ENCODE results near the gene BYSL. TPM values are rescaled to one million over a fixed set of nuclear protein-coding genes. Genes with fewer than 3 reads are reported as not detected.

The BYSL gene
- total and polyA plus RNA-seq, 2 experiments from 2014 or later, result 20.7 to 28.5 TPM

DNA sequence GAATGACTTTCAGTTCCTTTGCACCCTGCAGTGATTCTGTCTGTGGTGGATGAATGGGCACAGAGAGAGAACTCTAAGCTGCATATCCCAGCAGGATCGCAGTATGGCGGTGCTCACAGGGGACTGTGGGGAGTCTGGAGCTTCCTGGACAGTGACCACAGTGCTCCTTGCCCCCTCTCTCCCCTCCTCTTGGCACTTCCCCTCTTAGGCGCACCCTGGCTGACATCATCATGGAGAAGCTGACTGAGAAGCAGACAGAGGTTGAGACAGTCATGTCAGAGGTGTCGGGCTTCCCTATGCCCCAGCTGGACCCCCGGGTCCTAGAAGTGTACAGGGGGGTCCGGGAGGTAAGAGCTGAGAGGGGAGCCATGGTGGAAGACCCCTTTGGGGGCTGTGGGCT lies 8.6 kb downstream of the BYSL start:
- H3K9me3 ChIP-seq (ENCODE audit: low read depth), result no peaks in the 10 kb centered on the region
- H3K9me2 ChIP-seq (replicated peaks; ENCODE audit: insufficient read depth), result no peaks in the 10 kb centered on the region
- no peak overlapping the region for H2AFZ ChIP-seq
- no peaks in the 10 kb centered on the region for H4K20me1 ChIP-seq (ENCODE audit: insufficient read depth, poor library complexity, severe bottlenecking)
- no peak for TF ChIP-seq EZH2 (IDR thresholded peaks at IDR 0.05; ENCODE audit: borderline replicate concordance)
- no peak for TF ChIP-seq EZH2phosphoT487 (IDR thresholded peaks at IDR 0.05; ENCODE audit: low read depth, severe bottlenecking, unreplicated experiment)
- TF ChIP-seq, protein P1, sequence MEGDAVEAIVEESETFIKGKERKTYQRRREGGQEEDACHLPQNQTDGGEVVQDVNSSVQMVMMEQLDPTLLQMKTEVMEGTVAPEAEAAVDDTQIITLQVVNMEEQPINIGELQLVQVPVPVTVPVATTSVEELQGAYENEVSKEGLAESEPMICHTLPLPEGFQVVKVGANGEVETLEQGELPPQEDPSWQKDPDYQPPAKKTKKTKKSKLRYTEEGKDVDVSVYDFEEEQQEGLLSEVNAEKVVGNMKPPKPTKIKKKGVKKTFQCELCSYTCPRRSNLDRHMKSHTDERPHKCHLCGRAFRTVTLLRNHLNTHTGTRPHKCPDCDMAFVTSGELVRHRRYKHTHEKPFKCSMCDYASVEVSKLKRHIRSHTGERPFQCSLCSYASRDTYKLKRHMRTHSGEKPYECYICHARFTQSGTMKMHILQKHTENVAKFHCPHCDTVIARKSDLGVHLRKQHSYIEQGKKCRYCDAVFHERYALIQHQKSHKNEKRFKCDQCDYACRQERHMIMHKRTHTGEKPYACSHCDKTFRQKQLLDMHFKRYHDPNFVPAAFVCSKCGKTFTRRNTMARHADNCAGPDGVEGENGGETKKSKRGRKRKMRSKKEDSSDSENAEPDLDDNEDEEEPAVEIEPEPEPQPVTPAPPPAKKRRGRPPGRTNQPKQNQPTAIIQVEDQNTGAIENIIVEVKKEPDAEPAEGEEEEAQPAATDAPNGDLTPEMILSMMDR (IDR thresholded peaks at IDR 0.05; ENCODE audit: poor library complexity), result no peak
- H3K4me3 ChIP-seq, result no peak overlapping the region
- H3K4me2 ChIP-seq, result no peak overlapping the region
- H3K4me1 ChIP-seq (ENCODE audit: insufficient read depth), result no peaks in the 10 kb centered on the region
- H3K27me3 ChIP-seq, result no peaks in the 10 kb centered on the region
- H3K27ac ChIP-seq, result no peak overlapping the region
- no peaks in the 10 kb centered on the region for H3K36me3 ChIP-seq (replicated peaks; ENCODE audit: insufficient read depth, low read depth)
- 98% methylated on average over 6 of the region's 6 CpGs for WGBS (ENCODE audit: low lambda C conversion rate, missing lambda C conversion rate)
- peaks cover 24% of the 10 kb centered on the region for H3K79me2 ChIP-seq
- DNase-seq (ENCODE audit: low spot score), result no peak

DNA sequence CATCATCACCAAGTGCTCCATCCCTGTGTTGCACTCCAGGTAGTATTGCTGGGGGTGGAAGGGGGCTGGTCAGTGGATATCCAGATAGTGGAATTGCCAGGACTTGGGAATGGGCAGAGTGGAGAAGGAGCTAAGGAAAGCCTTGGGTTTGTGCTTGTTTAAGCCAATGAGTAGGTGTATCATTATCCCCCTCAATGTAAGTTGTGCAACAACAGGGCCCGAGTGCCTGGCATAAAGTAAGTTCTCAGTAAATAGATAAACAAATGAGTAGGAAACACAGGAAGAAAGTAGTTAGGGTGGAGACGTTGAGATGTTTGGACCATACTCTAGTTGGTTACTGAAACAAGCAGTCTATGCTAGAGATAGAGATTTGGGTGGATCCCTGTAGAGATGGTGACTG lies 10.5 kb downstream of the BYSL start:
- Histone ChIP-seq H2AFZ (no peak overlapping the region), H3K4me3 (no peak overlapping the region), H3K79me2 (peaks cover 8% of the 10 kb centered on the region), H3K27me3 (no peaks in the 10 kb centered on the region), H3K4me2 (no peak overlapping the region), H3K9me2 (replicated peaks; ENCODE audit: insufficient read depth) (no peaks in the 10 kb centered on the region), H4K20me1 (ENCODE audit: insufficient read depth, poor library complexity, severe bottlenecking) (peaks cover 5% of the 10 kb centered on the region), H3K9me3 (ENCODE audit: low read depth) (no peaks in the 10 kb centered on the region), H3K27ac (no peak overlapping the region), H3K4me1 (ENCODE audit: insufficient read depth) (no peaks in the 10 kb centered on the region), H3K36me3 (replicated peaks; ENCODE audit: insufficient read depth, low read depth) (no peaks in the 10 kb centered on the region)
- DNase-seq (ENCODE audit: low spot score), result no peak
- 88% methylated on average over 2 of the region's 2 CpGs for WGBS (ENCODE audit: low lambda C conversion rate, missing lambda C conversion rate)
- TF ChIP-seq, protein P1 (IDR thresholded peaks at IDR 0.05; ENCODE audit: poor library complexity), result no peak
- TF ChIP-seq EZH2phosphoT487 (IDR thresholded peaks at IDR 0.05; ENCODE audit: low read depth, severe bottlenecking, unreplicated experiment), result no peak
- no peak for TF ChIP-seq EZH2 (IDR thresholded peaks at IDR 0.05; ENCODE audit: borderline replicate concordance)

DNA sequence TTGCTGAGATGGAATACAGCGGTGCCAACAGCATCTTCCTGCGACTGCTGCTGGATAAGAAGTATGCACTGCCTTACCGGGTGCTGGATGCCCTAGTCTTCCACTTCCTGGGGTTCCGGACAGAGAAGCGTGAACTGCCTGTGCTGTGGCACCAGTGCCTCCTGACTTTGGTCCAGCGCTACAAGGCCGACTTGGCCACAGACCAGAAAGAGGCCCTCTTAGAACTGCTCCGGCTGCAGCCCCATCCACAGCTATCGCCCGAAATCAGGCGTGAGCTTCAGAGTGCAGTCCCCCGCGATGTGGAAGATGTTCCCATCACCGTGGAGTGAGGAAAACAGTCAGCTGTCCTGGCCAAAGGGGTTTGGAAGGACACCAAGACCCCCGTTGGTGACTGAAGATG lies 11.1 kb downstream of the BYSL start:
- no peak overlapping the region for H3K4me3 ChIP-seq
- H3K36me3 ChIP-seq (replicated peaks; ENCODE audit: insufficient read depth, low read depth), result no peaks in the 10 kb centered on the region
- H3K27ac ChIP-seq, result no peak overlapping the region
- TF ChIP-seq EZH2 (IDR thresholded peaks at IDR 0.05; ENCODE audit: borderline replicate concordance), result no peak
- TF ChIP-seq, protein P1 (IDR thresholded peaks at IDR 0.05; ENCODE audit: poor library complexity), result no peak
- TF ChIP-seq EZH2phosphoT487 (IDR thresholded peaks at IDR 0.05; ENCODE audit: low read depth, severe bottlenecking, unreplicated experiment), result no peak
- peaks cover 10% of the 10 kb centered on the region for H3K79me2 ChIP-seq
- H3K9me2 ChIP-seq (replicated peaks; ENCODE audit: insufficient read depth), result no peaks in the 10 kb centered on the region
- no peaks in the 10 kb centered on the region for H3K4me1 ChIP-seq (ENCODE audit: insufficient read depth)
- peaks cover 5% of the 10 kb centered on the region for H4K20me1 ChIP-seq (ENCODE audit: insufficient read depth, poor library complexity, severe bottlenecking)
- no peak overlapping the region for H2AFZ ChIP-seq
- no peak overlapping the region for H3K4me2 ChIP-seq
- H3K27me3 ChIP-seq, result no peaks in the 10 kb centered on the region
- no peak for DNase-seq (ENCODE audit: low spot score)
- WGBS (ENCODE audit: low lambda C conversion rate, missing lambda C conversion rate), result 97% methylated on average over 15 of the region's 15 CpGs
- no peaks in the 10 kb centered on the region for H3K9me3 ChIP-seq (ENCODE audit: low read depth)
